ENCODE data around the gene KCNQ1. TPM values are rescaled to one million over a fixed set of nuclear protein-coding genes. Genes with fewer than 3 reads are reported as not detected.

The KCNQ1 gene
- total RNA-seq, 6 donors from 2014 or later = 18.0 to 45.4 (median 32.7) TPM

- Histone ChIP-seq H3K4me3 (no peak overlapping the region), H3K27ac (no peak overlapping the region), H3K4me1 (peaks cover 4 to 24% (median 11%) of the 10 kb centered on the region in 4 donors), H3K9me3 (no peaks in the 10 kb centered on the region), H3K36me3 (no peaks in the 10 kb centered on the region), H3K27me3 (no peaks in the 10 kb centered on the region)
- WGBS, 2 donors = 72 to 77% methylated on average over 4 of the region's 4 CpGs
- ATAC-seq (ENCODE audit: low FRiP score in 2 of 2) (no peak), DNase-seq (no peak)
- no peak for TF ChIP-seq EP300 (IDR thresholded peaks at IDR 0.05)
- no peak for TF ChIP-seq CTCF (IDR thresholded peaks at IDR 0.05)
- TF ChIP-seq POLR2AphosphoS5 (IDR thresholded peaks at IDR 0.05) = no peak
- TF ChIP-seq POLR2A (IDR thresholded peaks at IDR 0.05) = no peak
Observed at GRCh38 chr11:2441171-2441570, 3.6 kb upstream of the KCNQ1 start.

GRCh38 chr11:2442589-2442988 lies 2.2 kb upstream of the KCNQ1 start:
- ATAC-seq (ENCODE audit: low FRiP score in 2 of 2) (no peak), DNase-seq (no peak)
- 87 to 94% methylated on average over 2 of the region's 2 CpGs for WGBS, 2 donors
- Histone ChIP-seq H3K4me3 (no peak overlapping the region), H3K9me3 (no peaks in the 10 kb centered on the region), H3K4me1 (peaks cover 18 to 38% (median 25%) of the 10 kb centered on the region in 4 donors), H3K36me3 (no peaks in the 10 kb centered on the region), H3K27me3 (no peaks in the 10 kb centered on the region), H3K27ac (no peak overlapping the region)
- no peak for TF ChIP-seq CTCF (IDR thresholded peaks at IDR 0.05)
- TF ChIP-seq POLR2AphosphoS5 (IDR thresholded peaks at IDR 0.05) = no peak
- TF ChIP-seq EP300 (IDR thresholded peaks at IDR 0.05) = no peak
- TF ChIP-seq POLR2A (IDR thresholded peaks at IDR 0.05) = no peak

GRCh38 chr11:2443406-2443805 lies 1.4 kb upstream of the KCNQ1 start:
- Histone ChIP-seq H3K36me3 (no peaks in the 10 kb centered on the region), H3K4me3 (no peak overlapping the region), H3K27ac (no peak overlapping the region), H3K4me1 (peaks cover 25 to 46% (median 31%) of the 10 kb centered on the region in 4 donors), H3K9me3 (no peaks in the 10 kb centered on the region), H3K27me3 (no peaks in the 10 kb centered on the region)
- DNase-seq (no peak), ATAC-seq (ENCODE audit: low FRiP score in 2 of 2) (no peak)
- TF ChIP-seq CTCF (IDR thresholded peaks at IDR 0.05) (no peak), EP300 (IDR thresholded peaks at IDR 0.05) (no peak), POLR2A (IDR thresholded peaks at IDR 0.05) (no peak), POLR2AphosphoS5 (IDR thresholded peaks at IDR 0.05) (no peak)
- WGBS, 2 donors = 68 to 72% methylated on average over 7 to 11 of the region's 11 CpGs

- TF ChIP-seq EP300 (IDR thresholded peaks at IDR 0.05) = no peak
- TF ChIP-seq POLR2A (IDR thresholded peaks at IDR 0.05) = no peak
- TF ChIP-seq CTCF (IDR thresholded peaks at IDR 0.05) = no peak
- TF ChIP-seq POLR2AphosphoS5 (IDR thresholded peaks at IDR 0.05) = no peak
- peak; percentile 17 to 18 for ATAC-seq (ENCODE audit: low FRiP score in 2 of 2)
- DNase-seq = peak; percentile 62 to 85
Observed at GRCh38 chr11:2443881-2444820, 657 bp upstream of the KCNQ1 start, which contains the start of gene TRPM5. TSS of gene TRPM5 (minus strand) at chr11:2444514. CDS start at chr11:2423036, 21,478 bp downstream.

More at GRCh38 chr11:2443881-2444820, 657 bp upstream of the KCNQ1 start, which contains the start of gene TRPM5:
- 2 to 17% methylated on average over 8 to 42 of the region's 64 CpGs for WGBS, 2 donors
- peak within 1 kb of the TSS; percentile 20 to 62 (median 60) for H3K4me3 ChIP-seq
- H3K36me3 ChIP-seq = no peaks in the 10 kb centered on the region
- H3K27ac ChIP-seq = peak within 1 kb of the TSS; percentile 1 to 87 (median 76)
- no peaks in the 10 kb centered on the region for H3K9me3 ChIP-seq
- peaks cover 25 to 47% (median 31%) of the 10 kb centered on the region in 4 donors for H3K4me1 ChIP-seq
- no peaks in the 10 kb centered on the region for H3K27me3 ChIP-seq

Measured in upper lobe of left lung (tissue), 6 donors.